ENCODE measurements around the gene IL10. TPM values are rescaled to one million over a fixed set of nuclear protein-coding genes. Genes with fewer than 3 reads are reported as not detected.
A peak's percentile ranks its signal among the peaks of the same experiment; 100 is the strongest.

The IL10 gene
- 0.16 TPM in 1 of 2 replicates, not detected in the other for total RNA-seq (2014; rRNA removed; shearing (Covaris generic))

GRCh38 chr1:206772243-206772937, at the start of gene IL10:
Gene IL10 (minus strand): TSS chr1:206772494. CDS start chr1:206772435, 59 bp downstream.
- no peaks in the 10 kb centered on the region for H3K9me3 ChIP-seq (replicated peaks)
- H3K27ac ChIP-seq, result no peak within 1 kb of the TSS
- no peaks in the 10 kb centered on the region for H3K36me3 ChIP-seq
- DNase-seq, result no peak
- no peaks in the 10 kb centered on the region for H3K4me1 ChIP-seq
- H3K27me3 ChIP-seq, result peaks cover 6% of the 10 kb centered on the region; the same call in 1 of the 2 replicates
- H3K4me3 ChIP-seq, result no peak within 1 kb of the TSS

DNA sequence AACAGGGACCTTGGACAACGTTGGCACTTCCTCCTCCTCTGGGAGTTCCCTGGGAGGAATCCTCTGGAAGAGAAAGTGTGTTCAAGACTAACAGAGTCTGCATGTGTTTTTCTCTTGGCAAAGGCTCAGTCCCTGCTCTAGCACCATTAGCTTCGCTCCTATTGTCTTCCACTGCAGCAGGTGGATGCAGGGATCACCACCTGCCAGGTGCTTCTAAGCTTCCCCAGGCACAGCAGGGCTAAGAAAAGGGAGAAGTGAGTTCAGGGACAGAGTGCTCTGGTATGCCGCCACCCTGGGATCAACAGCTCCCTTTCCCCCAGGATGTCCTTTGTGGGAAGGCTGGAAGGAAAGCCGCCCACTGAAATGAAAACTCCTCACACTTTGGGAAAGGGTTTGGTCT, 49.2 kb upstream of the IL10 start:
- Histone ChIP-seq H3K27me3 (no peaks in the 10 kb centered on the region), H3K9me3 (replicated peaks) (no peaks in the 10 kb centered on the region), H3K4me1 (no peaks in the 10 kb centered on the region), H3K27ac (no peak overlapping the region), H3K4me3 (no peak overlapping the region), H3K36me3 (no peaks in the 10 kb centered on the region)
- DNase-seq, result no peak

DNA sequence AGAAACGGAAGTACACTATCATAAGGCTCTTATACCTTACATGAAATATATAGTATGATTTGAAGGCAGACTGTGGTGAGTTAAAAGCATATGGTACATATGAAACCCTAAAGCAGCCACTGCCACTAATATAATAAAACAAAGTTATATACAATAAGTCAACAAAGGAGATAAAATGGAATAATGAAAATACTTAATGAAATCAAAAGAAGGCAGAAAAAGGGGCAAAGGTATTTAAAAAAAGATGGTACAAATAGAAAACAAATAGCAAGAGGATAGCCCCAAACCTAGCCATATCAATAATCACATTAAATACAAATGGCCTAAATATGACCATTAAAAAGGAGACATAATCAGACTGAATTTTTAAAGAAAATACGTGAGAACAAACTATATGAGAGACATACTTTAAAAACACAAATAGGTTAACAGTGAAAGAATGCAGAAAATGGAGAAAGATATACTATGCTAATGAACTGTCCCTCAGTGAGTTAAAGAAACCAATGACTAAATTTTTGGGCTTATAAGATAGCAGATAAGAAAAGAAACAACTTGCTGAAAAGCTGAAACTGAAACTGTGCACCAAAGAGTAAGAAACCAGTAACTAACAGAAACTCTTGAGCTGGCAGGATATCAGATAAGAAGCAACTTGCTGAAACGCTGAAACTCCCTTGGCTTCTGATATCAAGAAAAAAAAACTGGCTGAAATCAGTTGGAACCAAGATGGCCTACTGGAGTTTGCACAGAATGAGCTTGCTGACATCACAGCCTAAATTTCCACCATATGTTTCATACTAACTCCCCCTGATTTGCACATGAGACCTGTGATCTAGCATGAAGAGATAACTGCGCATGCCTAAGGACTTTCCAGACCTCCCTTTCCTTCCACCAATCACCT, 44.3 kb upstream of the IL10 start:
- no peak overlapping the region for H3K4me3 ChIP-seq
- no peak overlapping the region for H3K27ac ChIP-seq
- DNase-seq, result no peak
- no peaks in the 10 kb centered on the region for H3K27me3 ChIP-seq
- no peaks in the 10 kb centered on the region; the same call in 1 of the 2 replicates for H3K9me3 ChIP-seq (replicated peaks)
- H3K4me1 ChIP-seq, result no peaks in the 10 kb centered on the region
- no peaks in the 10 kb centered on the region for H3K36me3 ChIP-seq

- H3K4me3 ChIP-seq, result no peak overlapping the region
- H3K27me3 ChIP-seq, result no peaks in the 10 kb centered on the region
- no peaks in the 10 kb centered on the region for H3K4me1 ChIP-seq
- H3K27ac ChIP-seq, result no peak overlapping the region
- no peaks in the 10 kb centered on the region for H3K36me3 ChIP-seq
- DNase-seq, result no peak
- no peaks in the 10 kb centered on the region; the same call in 1 of the 2 replicates for H3K9me3 ChIP-seq (replicated peaks)
Measured at GRCh38 chr1:206814716-206815341, 42.5 kb upstream of the IL10 start.

DNA sequence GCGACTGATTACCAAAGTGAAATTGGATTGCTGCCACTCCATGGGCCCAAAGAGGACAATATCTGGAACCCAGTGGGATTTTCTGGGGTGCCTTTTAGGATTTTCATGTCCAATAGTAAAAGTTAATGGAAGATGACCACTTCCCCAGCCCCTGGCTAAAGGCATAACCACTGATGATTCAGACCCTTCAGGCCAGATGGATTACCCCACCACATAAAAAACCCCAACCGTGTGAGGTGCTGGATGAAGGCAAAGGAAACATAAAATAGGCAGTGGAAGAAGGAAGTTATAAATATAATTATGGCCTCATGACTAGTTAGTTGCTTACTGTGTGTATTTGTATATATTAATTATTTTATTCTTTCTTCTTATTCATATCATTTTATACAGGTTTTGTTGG, 40.2 kb upstream of the IL10 start:
- Histone ChIP-seq H3K4me3 (no peak overlapping the region), H3K9me3 (replicated peaks) (no peaks in the 10 kb centered on the region; the same call in 1 of the 2 replicates), H3K27me3 (no peaks in the 10 kb centered on the region), H3K27ac (no peak overlapping the region), H3K36me3 (no peaks in the 10 kb centered on the region), H3K4me1 (no peaks in the 10 kb centered on the region)
- DNase-seq, result no peak

- H3K4me3 ChIP-seq, result no peak overlapping the region
- no peaks in the 10 kb centered on the region; the same call in 1 of the 2 replicates for H3K9me3 ChIP-seq (replicated peaks)
- no peaks in the 10 kb centered on the region for H3K27me3 ChIP-seq
- peak in 1 of 2 experiments; percentile 28 for DNase-seq
- no peak overlapping the region for H3K27ac ChIP-seq
- no peaks in the 10 kb centered on the region for H3K36me3 ChIP-seq
- no peaks in the 10 kb centered on the region for H3K4me1 ChIP-seq
Measured at GRCh38 chr1:206809504-206810084, 37.3 kb upstream of the IL10 start.

DNA sequence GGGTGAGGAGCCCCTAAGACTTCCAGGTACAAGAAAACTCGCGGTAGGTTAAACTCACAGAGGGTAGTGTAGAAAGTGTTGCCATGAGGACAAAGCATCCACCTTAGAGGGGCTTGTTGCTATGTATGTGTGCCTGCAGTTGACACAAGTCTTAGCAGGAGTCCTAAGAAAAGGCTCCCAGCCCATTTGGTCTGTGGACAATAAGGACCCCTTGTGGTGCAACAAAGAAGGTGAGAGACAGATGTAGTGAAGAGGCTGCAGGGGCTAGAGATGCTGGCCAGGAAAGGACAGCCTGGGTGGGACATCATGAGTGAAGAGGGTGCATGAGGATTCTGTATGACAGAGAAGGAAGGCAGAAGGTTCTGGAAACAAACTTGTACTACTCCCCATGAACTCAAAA, 36.3 kb upstream of the IL10 start:
- Histone ChIP-seq H3K9me3 (replicated peaks) (no peaks in the 10 kb centered on the region; the same call in 1 of the 2 replicates), H3K4me1 (no peaks in the 10 kb centered on the region), H3K27ac (no peak overlapping the region), H3K4me3 (no peak overlapping the region), H3K27me3 (no peaks in the 10 kb centered on the region), H3K36me3 (no peaks in the 10 kb centered on the region)
- DNase-seq, result peak; percentile 52 to 80

DNA sequence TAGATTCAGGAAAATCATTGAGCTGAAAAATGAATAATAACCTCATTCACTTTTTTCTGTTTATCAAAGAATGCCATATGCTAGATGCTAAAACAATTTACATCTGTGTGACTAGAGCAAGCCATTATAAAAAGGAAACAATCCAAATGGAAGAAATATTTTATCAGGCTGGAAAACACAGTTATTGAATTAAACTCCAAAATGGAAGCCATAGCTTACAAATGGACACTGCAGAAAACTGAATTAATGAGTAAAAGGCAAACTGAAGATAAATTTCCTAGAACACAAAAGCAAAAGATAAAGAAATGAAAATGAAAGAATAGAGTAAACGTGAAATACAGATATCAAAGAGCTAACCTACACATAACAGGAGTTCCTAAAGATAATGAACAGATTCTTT, 33.1 kb upstream of the IL10 start:
- Histone ChIP-seq H3K27me3 (no peaks in the 10 kb centered on the region), H3K36me3 (no peaks in the 10 kb centered on the region), H3K4me3 (no peak overlapping the region), H3K27ac (no peak overlapping the region), H3K9me3 (replicated peaks) (no peaks in the 10 kb centered on the region), H3K4me1 (no peaks in the 10 kb centered on the region)
- no peak for DNase-seq

GRCh38 chr1:206804156-206804737, 32.0 kb upstream of the IL10 start:
- Histone ChIP-seq H3K4me1 (no peaks in the 10 kb centered on the region), H3K36me3 (no peaks in the 10 kb centered on the region), H3K27me3 (no peaks in the 10 kb centered on the region), H3K4me3 (no peak overlapping the region), H3K27ac (no peak overlapping the region), H3K9me3 (replicated peaks) (no peaks in the 10 kb centered on the region)
- no peak for DNase-seq

- DNase-seq, result no peak
- H3K4me1 ChIP-seq, result no peaks in the 10 kb centered on the region
- no peak overlapping the region for H3K27ac ChIP-seq
- H3K36me3 ChIP-seq, result no peaks in the 10 kb centered on the region
- no peak overlapping the region for H3K4me3 ChIP-seq
- no peaks in the 10 kb centered on the region for H3K9me3 ChIP-seq (replicated peaks)
- H3K27me3 ChIP-seq, result no peaks in the 10 kb centered on the region
Measured at GRCh38 chr1:206803221-206803730, 31.0 kb upstream of the IL10 start.

GRCh38 chr1:206802401-206802800, 30.1 kb upstream of the IL10 start:
- H3K9me3 ChIP-seq (replicated peaks), result no peaks in the 10 kb centered on the region
- H3K36me3 ChIP-seq, result no peaks in the 10 kb centered on the region
- no peak for DNase-seq
- no peaks in the 10 kb centered on the region for H3K27me3 ChIP-seq
- H3K4me3 ChIP-seq, result no peak overlapping the region
- no peaks in the 10 kb centered on the region for H3K4me1 ChIP-seq
- H3K27ac ChIP-seq, result no peak overlapping the region

- Histone ChIP-seq H3K4me1 (no peaks in the 10 kb centered on the region), H3K27me3 (no peaks in the 10 kb centered on the region), H3K9me3 (replicated peaks) (no peaks in the 10 kb centered on the region), H3K36me3 (no peaks in the 10 kb centered on the region), H3K4me3 (no peak overlapping the region), H3K27ac (no peak overlapping the region)
- no peak for DNase-seq
Measured at GRCh38 chr1:206801467-206801866, 29.2 kb upstream of the IL10 start.

- no peak for DNase-seq
- no peak overlapping the region for H3K4me3 ChIP-seq
Measured at GRCh38 chr1:206800891-206801290, 28.6 kb upstream of the IL10 start.

DNA sequence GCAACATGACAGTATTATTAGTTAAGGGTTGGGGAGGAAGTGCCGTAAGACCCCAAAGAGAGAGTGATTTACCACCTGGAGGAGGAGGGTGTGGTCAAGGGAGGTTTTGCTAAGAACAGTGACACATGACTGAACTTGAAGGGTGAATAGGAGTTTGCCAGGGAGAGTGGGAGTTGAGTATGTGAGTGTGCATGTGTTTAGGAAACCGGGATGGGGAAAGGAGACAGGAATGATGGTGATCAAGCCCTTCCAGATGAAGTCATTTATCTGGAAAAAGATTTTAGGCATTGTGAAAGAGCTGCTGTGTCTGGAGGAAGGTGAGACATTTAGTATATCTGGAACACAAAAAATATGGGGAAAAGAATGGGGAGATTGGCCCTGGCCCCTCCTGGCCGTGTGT, 28.1 kb upstream of the IL10 start:
- no peaks in the 10 kb centered on the region for H3K9me3 ChIP-seq (replicated peaks)
- no peak overlapping the region for H3K27ac ChIP-seq
- H3K4me1 ChIP-seq, result no peaks in the 10 kb centered on the region
- H3K27me3 ChIP-seq, result no peaks in the 10 kb centered on the region
- H3K36me3 ChIP-seq, result no peaks in the 10 kb centered on the region
- no peak overlapping the region for H3K4me3 ChIP-seq
- no peak for DNase-seq

More at GRCh38 chr1:206800891-206801290, 28.6 kb upstream of the IL10 start:
- Histone ChIP-seq H3K9me3 (replicated peaks) (no peaks in the 10 kb centered on the region), H3K27me3 (no peaks in the 10 kb centered on the region), H3K27ac (no peak overlapping the region), H3K36me3 (no peaks in the 10 kb centered on the region), H3K4me1 (no peaks in the 10 kb centered on the region)
